AG04450 (cell line): Measurements from ENCODE around the gene RANBP3. TPM values are rescaled to one million over a fixed set of nuclear protein-coding genes. Genes with fewer than 3 reads are reported as not detected.
"Not testable (repeated sequence)": the region's sequence is repeated elsewhere in the genome, so short reads cannot be mapped to it uniquely, and the experiment has no call there.

Source experiments
- CTCF ChIA-PET: fragments of 300-600, 350-600 bp; formaldehyde crosslinking; extraction: SDS; loops from one replicate; lab custom pipeline; 2022; ENCODE audit warnings: antibody characterized with exemption, inconsistent platforms; lab: Charles Lee
- POLR2A ChIA-PET: fragments of 350-600 bp; formaldehyde crosslinking; extraction: SDS; loops from one replicate; lab custom pipeline; 2021; ENCODE audit warnings: antibody characterized with exemption, inconsistent platforms; lab: Yijun Ruan, JAX
- DNase-seq: peaks from one replicate; pipeline ENCODE4 v3.0.0-alpha.2; 2011; ENCODE audit warnings: low read depth, low spot score
- H3K27ac ChIP-seq: one replicate; pipeline ENCODE4 v1.5.1; 2012; ENCODE audit warnings: low read depth, low read length, control low read depth
- H3K27me3 ChIP-seq: one replicate; pipeline ENCODE4 v1.6.0; 2012; ENCODE audit warnings: low read length; ENCODE audit not compliant: control insufficient read depth, insufficient read depth
- H3K4me3 ChIP-seq: 2 replicates; pipeline ENCODE4 v1.5.1; 2011; ENCODE audit warnings: mild to moderate bottlenecking, low read depth, low read length, control low read depth
- H3K9me3 ChIP-seq: 2 replicates; pipeline ENCODE4 v1.5.1; 2012; ENCODE audit warnings: low read length; ENCODE audit not compliant: control insufficient read depth, insufficient read depth
- CTCF ChIP-seq: IDR thresholded peaks from 2 replicates; pipeline ENCODE4 v1.5.1; 2011; ENCODE audit warnings: low read depth, low read length, control low read depth, inconsistent platforms
- polyA plus RNA-seq: library from polyadenylated mRNA; depleted of rRNA; stranded (reverse); fragments of >200 nt; gene quantifications from 2 replicates; pipeline ENCODE4 v1.2.3, GENCODE V29; 2011

RANBP3 gene
- polyA plus RNA-seq, 1 experiment: 62.6 TPM

- CTCF ChIA-PET: interaction anchor here (0.5 to 6.1 kb wide), 11 partner anchors 10 to 364 kb away, joined by 3 to 55 read pairs (median 7); partner anchors contain the start of gene RANBP3
- peaks cover 6% of the 10 kb centered on the region for H3K9me3 ChIP-seq
- no peak for TF ChIP-seq CTCF
- DNase-seq: no peak
- H3K27me3 ChIP-seq: no peaks in the 10 kb centered on the region
- POLR2A ChIA-PET: interaction anchor here (1.3 kb wide), 1 partner anchor 34 kb away, joined by 3 read pairs; no protein-coding TSS in a partner anchor
- no peak overlapping the region for H3K27ac ChIP-seq
- no peak overlapping the region for H3K4me3 ChIP-seq
Observed at GRCh38 chr19:5988517-5989387, 10.8 kb upstream of the RANBP3 start.

GRCh38 chr19:5987077-5987818 lies 9.3 kb upstream of the RANBP3 start:
- peak overlapping the region; percentile 53 for H3K4me3 ChIP-seq
- no peaks in the 10 kb centered on the region for H3K27me3 ChIP-seq
- peaks cover 6% of the 10 kb centered on the region for H3K9me3 ChIP-seq
- H3K27ac ChIP-seq: no peak overlapping the region
- DNase-seq: peak; percentile 51
- peak; percentile 95 for TF ChIP-seq CTCF
- ChIA-PET POLR2A (interaction anchor here (0.6 to 1.3 kb wide), 3 partner anchors 35 to 418 kb away, joined by 3 to 5 read pairs (median 4); no protein-coding TSS in a partner anchor), CTCF (interaction anchor here (0.6 to 6.1 kb wide), 40 partner anchors 8 to 520 kb away, joined by 3 to 55 read pairs (median 4); partner anchors contain the start of gene RANBP3)

GRCh38 chr19:5985837-5986236 lies 7.9 kb upstream of the RANBP3 start:
- POLR2A ChIA-PET, H3K27me3 ChIP-seq, H3K9me3 ChIP-seq, DNase-seq, H3K4me3 ChIP-seq, H3K27ac ChIP-seq: not testable (repeated sequence)
- CTCF ChIA-PET: interaction anchor here (1.3 to 6.1 kb wide), 4 partner anchors 18 to 182 kb away, joined by 7 to 55 read pairs (median 34); no protein-coding TSS in a partner anchor

- ChIA-PET POLR2A (no interaction called here), CTCF (interaction anchor here (1.1 to 6.1 kb wide), 7 partner anchors 17 to 181 kb away, joined by 3 to 55 read pairs (median 13); no protein-coding TSS in a partner anchor)
- Histone ChIP-seq H3K27ac (peak overlapping the region; percentile 31), H3K4me3 (no peak overlapping the region), H3K9me3 (no peaks in the 10 kb centered on the region; the same call in 1 of the 2 replicates), H3K27me3 (no peaks in the 10 kb centered on the region)
- TF ChIP-seq CTCF: no peak
- DNase-seq: no peak
Observed at GRCh38 chr19:5985098-5985783, 7.3 kb upstream of the RANBP3 start.

GRCh38 chr19:5984600-5984999 lies 6.7 kb upstream of the RANBP3 start:
- CTCF ChIA-PET: interaction anchor here (1.1 to 6.1 kb wide), 5 partner anchors 17 to 180 kb away, joined by 3 to 55 read pairs (median 13); no protein-coding TSS in a partner anchor
- H3K4me3 ChIP-seq: no peak overlapping the region
- DNase-seq: no peak
- POLR2A ChIA-PET: interaction anchor here (0.6 kb wide), 1 partner anchor 1551 kb away, joined by 3 read pairs; the partner anchor contains the start of gene PNPLA6
- TF ChIP-seq CTCF: no peak
- no peak overlapping the region for H3K27ac ChIP-seq
- no peaks in the 10 kb centered on the region for H3K27me3 ChIP-seq
- no peaks in the 10 kb centered on the region; the same call in 1 of the 2 replicates for H3K9me3 ChIP-seq
